GM23338 (cell line): Measurements from ENCODE around the gene NDUFA11. TPM values are rescaled to one million over a fixed set of nuclear protein-coding genes. Genes with fewer than 3 reads are reported as not detected.

Experiments
- ATAC-seq: fragments of 200-7000 bp; cut with Tn5 transposase; 3 replicates; pipeline ENCODE4 v1.9.1; 2020
- DNase-seq: peaks from one replicate; pipeline ENCODE4 v3.0.0-alpha.2; 2015; ENCODE audit warnings: low spot score
- H2AFZ ChIP-seq: fragments of 200-600 bp; sonication (generic); 2 replicates; pipeline ENCODE4 v1.8.0; 2016; ENCODE audit warnings: antibody characterized with exemption, mild to moderate bottlenecking, moderate library complexity
- H3F3A ChIP-seq: fragments of 200-600 bp; sonication (generic); replicated peaks from 2 replicates; pipeline ENCODE4 v1.8.0; 2017; ENCODE audit warnings: antibody characterized with exemption, mixed run types, low read depth
- H3K27ac ChIP-seq: fragments of 200-600 bp; sonication (generic); 2 replicates; pipeline ENCODE4 v1.6.1; 2016; ENCODE audit warnings: low read depth
- H3K27me3 ChIP-seq: fragments of 200-600 bp; sonication (generic); 2 replicates; pipeline ENCODE4 v1.8.0; 2016; ENCODE audit warnings: mild to moderate bottlenecking, mixed run types, moderate library complexity; ENCODE audit not compliant: insufficient read depth
- H3K36me3 ChIP-seq: fragments of 200-600 bp; sonication (generic); 2 replicates; pipeline ENCODE4 v1.8.0; 2016; ENCODE audit warnings: mild to moderate bottlenecking; ENCODE audit not compliant: insufficient read depth
- H3K4me1 ChIP-seq: fragments of 200-600 bp; sonication (generic); 2 replicates; pipeline ENCODE4 v1.8.0; 2016; ENCODE audit warnings: mild to moderate bottlenecking, moderate library complexity; ENCODE audit not compliant: insufficient read depth
- H3K4me2 ChIP-seq: fragments of 200-600 bp; sonication (generic); 2 replicates; pipeline ENCODE4 v1.7.1; 2017; ENCODE audit warnings: mixed run types
- H3K4me3 ChIP-seq: fragments of 200-600 bp; sonication (generic); 2 replicates; pipeline ENCODE4 v1.6.1; 2016; ENCODE audit warnings: mixed run types
- H3K79me2 ChIP-seq: fragments of 200-600 bp; sonication (generic); replicated peaks from 2 replicates; pipeline ENCODE4 v1.8.0; 2017; ENCODE audit warnings: mild to moderate bottlenecking; ENCODE audit not compliant: insufficient read depth
- H3K9me2 ChIP-seq: fragments of 200-600 bp; sonication (generic); 2 replicates; pipeline ENCODE4 v1.8.0; 2017; ENCODE audit not compliant: insufficient read depth
- H4K20me1 ChIP-seq: fragments of 200-600 bp; sonication (generic); replicated peaks from 2 replicates; pipeline ENCODE4 v1.8.0; 2017; ENCODE audit warnings: mild to moderate bottlenecking; ENCODE audit not compliant: insufficient read depth
- H3K27ac Mint-ChIP-seq: 2 replicates; pipeline ENCODE4 v1.8.0; 2020; ENCODE audit warnings: inconsistent platforms, mild to moderate bottlenecking, moderate library complexity, mixed read lengths
- H3K27me3 Mint-ChIP-seq: 3 replicates; pipeline ENCODE4 v1.8.0; 2022; ENCODE audit warnings: low read depth, mild to moderate bottlenecking, moderate library complexity, mixed read lengths, inconsistent platforms; ENCODE audit not compliant: insufficient read depth, poor library complexity
- H3K36me3 Mint-ChIP-seq: 3 replicates; pipeline ENCODE4 v1.8.0; 2021; ENCODE audit warnings: low read depth, mild to moderate bottlenecking, inconsistent platforms, moderate library complexity, mixed read lengths
- H3K4me1 Mint-ChIP-seq: 3 replicates; pipeline ENCODE4 v1.8.0; 2020; ENCODE audit warnings: mild to moderate bottlenecking, inconsistent platforms, mixed read lengths
- H3K4me3 Mint-ChIP-seq: 3 replicates; pipeline ENCODE4 v1.8.0; 2021; ENCODE audit warnings: moderate library complexity, mild to moderate bottlenecking, inconsistent platforms, mixed read lengths
- H3K9me3 Mint-ChIP-seq: 3 replicates; pipeline ENCODE4 v1.8.0; 2020; ENCODE audit warnings: moderate library complexity, mild to moderate bottlenecking, inconsistent platforms, mixed read lengths
- CREB1 ChIP-seq: fragments of 250-450 bp; sonication (Bioruptor Pico); IDR thresholded peaks from 2 replicates; pipeline ENCODE4 v1.5.0; 2020; ENCODE audit warnings: low read depth, mild to moderate bottlenecking, moderate library complexity
- CTCF ChIP-seq, 2 experiments: fragments of 200-600 bp in 1 of 2; sonication (generic) in 1 of 2; conservative IDR thresholded peaks; 2 replicates each; pipeline versions ENCODE4 v1.5.1 to v1.6.1; 2016 to 2017; ENCODE audit warnings: antibody characterized with exemption in 2 of 2, low read depth in 2 of 2, mild to moderate bottlenecking in 2 of 2, moderate library complexity in 1 of 2
- ETS1 ChIP-seq: IDR thresholded peaks from 2 replicates; pipeline ENCODE4 v1.6.1; 2016; ENCODE audit warnings: antibody characterized with exemption
- EZH2 ChIP-seq: fragments of 200-600 bp; sonication (generic); IDR thresholded peaks from one replicate; pipeline ENCODE4 v1.8.0; 2017; ENCODE audit warnings: antibody characterized with exemption, mild to moderate bottlenecking, low read depth; ENCODE audit not compliant: unreplicated experiment
- JUNB ChIP-seq: IDR thresholded peaks from one replicate; pipeline ENCODE4 v1.6.1; 2016; ENCODE audit warnings: antibody characterized with exemption; ENCODE audit not compliant: unreplicated experiment
- NANOG ChIP-seq: IDR thresholded peaks from 2 replicates; pipeline ENCODE4 v1.6.1; 2016; ENCODE audit warnings: antibody characterized with exemption, borderline replicate concordance
- POLR2AphosphoS5 ChIP-seq: IDR thresholded peaks from 2 replicates; pipeline ENCODE4 v1.6.1; 2016; ENCODE audit warnings: antibody characterized with exemption, low read depth
- STAT1 ChIP-seq: IDR thresholded peaks from one replicate; pipeline ENCODE4 v1.6.1; 2016; ENCODE audit warnings: antibody characterized with exemption; ENCODE audit not compliant: unreplicated experiment
- ZNF114 ChIP-seq: fragments of 250-450 bp; sonication (Bioruptor Pico); IDR thresholded peaks from 2 replicates; pipeline ENCODE4 v1.5.0; 2020; ENCODE audit warnings: mild to moderate bottlenecking, moderate library complexity
- ZNF331 ChIP-seq: fragments of 250-450 bp; sonication (Bioruptor Pico); IDR thresholded peaks from 2 replicates; pipeline ENCODE4 v1.5.0; 2020; ENCODE audit warnings: low read depth, mild to moderate bottlenecking, moderate library complexity
- ZNF462 ChIP-seq: fragments of 250-450 bp; sonication (Bioruptor Pico); IDR thresholded peaks from 2 replicates; pipeline ENCODE4 v1.5.0; 2020; ENCODE audit warnings: mild to moderate bottlenecking, moderate library complexity
- polyA plus RNA-seq: library from polyadenylated mRNA; unstranded; fragments of >200 nt; fragmentation: Nextera tagmentation; extraction: Ambion mirVana; gene quantifications from 2 replicates; pipeline ENCODE4 v1.2.1, GENCODE V29; 2016
- total RNA-seq: library from RNA; depleted of rRNA; stranded (reverse); fragments of >200 nt; shearing (Covaris generic); gene quantifications from 2 replicates; pipeline ENCODE4 v1.2.3, GENCODE V29; 2014

The NDUFA11 gene
- total and polyA plus RNA-seq, 2 experiments from 2014 or later = 171 to 523 TPM

GRCh38 chr19:5851302-5851701 is 52.3 kb downstream of the NDUFA11 start, which contains the start of gene FUT3:
TSS of gene FUT3 (minus strand) at chr19:5851449.
- H3K9me3 Mint-ChIP-seq = 0 out of 3 replicates have a peak, but pooled peaks cover 5% of the 10 kb centered on the region

GRCh38 chr19:5850743-5851293 is 52.8 kb downstream of the NDUFA11 start:
- H3K4me3 Mint-ChIP-seq = no peak overlapping the region
- no peaks in the 10 kb centered on the region for H3K36me3 Mint-ChIP-seq
- no peak overlapping the region for H3K4me2 ChIP-seq
- no peak overlapping the region for H3K27ac Mint-ChIP-seq
- no peaks in the 10 kb centered on the region for H3K36me3 ChIP-seq
- H3K4me1 ChIP-seq = no peaks in the 10 kb centered on the region
- no peak for ATAC-seq
- H3K27me3 Mint-ChIP-seq = peaks cover 8% of the 10 kb centered on the region
- no peaks in the 10 kb centered on the region for H3F3A ChIP-seq
- no peaks in the 10 kb centered on the region for H3K79me2 ChIP-seq
- no peaks in the 10 kb centered on the region for H3K4me1 Mint-ChIP-seq
- DNase-seq = no peak
- no peaks in the 10 kb centered on the region for H3K9me2 ChIP-seq
- no peaks in the 10 kb centered on the region for H3K27me3 ChIP-seq
- no peak overlapping the region for H3K4me3 ChIP-seq
- 0 out of 3 replicates have a peak, but pooled peaks cover 6% of the 10 kb centered on the region for H3K9me3 Mint-ChIP-seq
- H2AFZ ChIP-seq = no peak overlapping the region; the same call in 1 of the 2 replicates
- no peaks in the 10 kb centered on the region for H4K20me1 ChIP-seq
- H3K27ac ChIP-seq = no peak overlapping the region
- TF ChIP-seq NANOG (no peak), ZNF331 (CRISPR knock-in tag) (no peak), ZNF462 (CRISPR knock-in tag) (no peak), STAT1 (no peak), CTCF (conservative IDR thresholded peaks at IDR 0.05; ENCODE audit: low read depth in 2 of 2) (no peak), POLR2AphosphoS5 (no peak), JUNB (no peak), EZH2 (no peak), CREB1 (CRISPR knock-in tag) (no peak), ZNF114 (CRISPR knock-in tag) (no peak)

More at GRCh38 chr19:5851302-5851701, 52.3 kb downstream of the NDUFA11 start, which contains the start of gene FUT3:
- H3K9me2 ChIP-seq = no peaks in the 10 kb centered on the region
- no peaks in the 10 kb centered on the region for H3F3A ChIP-seq
- TF ChIP-seq ETS1 (no peak), POLR2AphosphoS5 (no peak), ZNF114 (CRISPR knock-in tag) (no peak), CREB1 (CRISPR knock-in tag) (no peak)
- H3K27ac Mint-ChIP-seq = no peak within 1 kb of the TSS
- no peak within 1 kb of the TSS for H3K27ac ChIP-seq
- no peak for ATAC-seq
- H3K36me3 ChIP-seq = no peaks in the 10 kb centered on the region
- peaks cover 8% of the 10 kb centered on the region for H3K27me3 Mint-ChIP-seq
- H4K20me1 ChIP-seq = no peaks in the 10 kb centered on the region
- H3K4me3 ChIP-seq = no peak within 1 kb of the TSS
- no peaks in the 10 kb centered on the region for H3K4me1 Mint-ChIP-seq
- no peak for DNase-seq
- H3K27me3 ChIP-seq = no peaks in the 10 kb centered on the region
- no peaks in the 10 kb centered on the region for H3K36me3 Mint-ChIP-seq
- H3K4me1 ChIP-seq = no peaks in the 10 kb centered on the region
- no peak within 1 kb of the TSS for H3K4me3 Mint-ChIP-seq
- H3K4me2 ChIP-seq = no peak within 1 kb of the TSS
- no peak within 1 kb of the TSS; the same call in 1 of the 2 replicates for H2AFZ ChIP-seq
- no peaks in the 10 kb centered on the region for H3K79me2 ChIP-seq
